ENCODE measurements around the gene OR8K5. TPM values are rescaled to one million over a fixed set of nuclear protein-coding genes. Genes with fewer than 3 reads are reported as not detected.

The OR8K5 gene
- total RNA-seq (ENCODE audit: low replicate concordance): not detected in 2 replicates

GRCh38 chr11:56160217-56160616 is at the start of gene OR8K5:
Gene OR8K5, minus strand, starts transcription at chr11:56160317. Its CDS starts 0 bp downstream, at chr11:56160317.

GRCh38 chr11:56176318-56176717 is 16.2 kb upstream of the OR8K5 start, which contains the start of gene OR5J2:
Gene OR5J2, plus strand, starts transcription at chr11:56176618. Its CDS starts 0 bp downstream, at chr11:56176618.

GRCh38 chr11:56140151-56140661 is 19.9 kb downstream of the OR8K5 start, which contains the start of gene OR8J3:
Gene OR8J3, minus strand, starts transcription at chr11:56140201. Its CDS starts 2,483 bp downstream, at chr11:56137718.

GRCh38 chr11:56122073-56122472 is 38.0 kb downstream of the OR8K5 start, which contains the start of gene OR8H3:
Gene OR8H3, plus strand, starts transcription at chr11:56122373. Its CDS starts 0 bp downstream, at chr11:56122373.

Other genes with a start within 250 kb of the OR8K5 start
- not detected in 2 replicates for gene OR5W2, start 245.7 kb downstream of the OR8K5 start, total RNA-seq (ENCODE audit: low replicate concordance)
- not detected in 2 replicates for gene OR5I1, start 223.9 kb downstream of the OR8K5 start, total RNA-seq (ENCODE audit: low replicate concordance)
- not detected in 2 replicates for gene OR10AG1, start 190.4 kb downstream of the OR8K5 start, total RNA-seq (ENCODE audit: low replicate concordance)
- not detected in 2 replicates for gene OR5F1, start 165.7 kb downstream of the OR8K5 start, total RNA-seq (ENCODE audit: low replicate concordance)
- gene OR5AS1, start 132.7 kb downstream of the OR8K5 start, total RNA-seq (ENCODE audit: low replicate concordance): not detected in 2 replicates
- gene OR8I2, start 67.0 kb downstream of the OR8K5 start, total RNA-seq (ENCODE audit: low replicate concordance): not detected in 2 replicates
- gene OR8H2, start 56.6 kb downstream of the OR8K5 start, total RNA-seq (ENCODE audit: low replicate concordance): not detected in 2 replicates
- gene OR8H3, start 37.9 kb downstream of the OR8K5 start, total RNA-seq (ENCODE audit: low replicate concordance): not detected in 2 replicates
- not detected in 2 replicates for gene OR8J3, start 20.1 kb downstream of the OR8K5 start, total RNA-seq (ENCODE audit: low replicate concordance)
- gene OR5J2, start 16.3 kb upstream of the OR8K5 start, total RNA-seq (ENCODE audit: low replicate concordance): not detected in 2 replicates
- not detected in 2 replicates for gene OR5T2, start 73.9 kb upstream of the OR8K5 start, total RNA-seq (ENCODE audit: low replicate concordance)
- not detected in 2 replicates for gene OR5T3, start 91.9 kb upstream of the OR8K5 start, total RNA-seq (ENCODE audit: low replicate concordance)
- gene OR5T1, start 113.8 kb upstream of the OR8K5 start, total RNA-seq (ENCODE audit: low replicate concordance): not detected in 2 replicates
- gene OR8H1, start 131.9 kb upstream of the OR8K5 start, total RNA-seq (ENCODE audit: low replicate concordance): not detected in 2 replicates
- gene OR8K3, start 154.8 kb upstream of the OR8K5 start, total RNA-seq (ENCODE audit: low replicate concordance): not detected in 2 replicates
- gene OR8K1, start 185.7 kb upstream of the OR8K5 start, total RNA-seq (ENCODE audit: low replicate concordance): not detected in 2 replicates
- gene OR8J1, start 194.0 kb upstream of the OR8K5 start, total RNA-seq (ENCODE audit: low replicate concordance): not detected in 2 replicates
- not detected in 2 replicates for gene OR8U1, start 215.3 kb upstream of the OR8K5 start, total RNA-seq (ENCODE audit: low replicate concordance)

All from smooth muscle cell of the coronary artery (primary cell).